ENCODE measurements around the gene TM4SF1. TPM values are rescaled to one million over a fixed set of nuclear protein-coding genes. Genes with fewer than 3 reads are reported as not detected.
A peak's percentile ranks its signal among the peaks of the same experiment; 100 is the strongest.

The TM4SF1 gene
- polyA plus RNA-seq, 1 of the 3 experiments (the other 2 are of a cell fraction): 209 TPM

GRCh38 chr3:149385617-149386298 lies 8.3 kb upstream of the TM4SF1 start (continued):
- TF ChIP-seq NFIC (IDR thresholded peaks at IDR 0.05; ENCODE audit: borderline replicate concordance) (no peak), TEAD4 (IDR thresholded peaks at IDR 0.05; ENCODE audit: borderline replicate concordance, insufficient read depth) (no peak), FOSL2 (IDR thresholded peaks at IDR 0.05; ENCODE audit: borderline replicate concordance, low read depth) (no peak), NRF1 (IDR thresholded peaks at IDR 0.05; ENCODE audit: low read depth, low read length) (no peak), SMC3 (IDR thresholded peaks at IDR 0.05; ENCODE audit: low read depth, low read length) (no peak), JUND (IDR thresholded peaks at IDR 0.05) (no peak), RCOR1 (IDR thresholded peaks at IDR 0.05; ENCODE audit: low read length) (no peak)

GRCh38 chr3:149384911-149385321 lies 7.5 kb upstream of the TM4SF1 start:
- Histone ChIP-seq H3K27me3 (ENCODE audit: insufficient read depth) (no peaks in the 10 kb centered on the region), H3K9ac (no peak overlapping the region), H4K20me1 (ENCODE audit: insufficient read depth) (no peaks in the 10 kb centered on the region), H3K9me3 (no peaks in the 10 kb centered on the region), H2AFZ (ENCODE audit: low read depth) (no peak overlapping the region), H3K4me3 (ENCODE audit: low read depth in 2 of 2, low read length in 1 of 2) (no peak overlapping the region), H3K9me2 (no peaks in the 10 kb centered on the region), H3K4me1 (ENCODE audit: control insufficient read depth in 1 of 2, insufficient read depth in 2 of 2, low read depth in 1 of 2, low read length in 1 of 2) (peaks cover 0 to 26% of the 10 kb centered on the region in 2 experiments; a peak in 3 of 4 replicates), H3K36me3 (replicated peaks in 1 of 2; ENCODE audit: control insufficient read depth in 1 of 2, insufficient read depth in 2 of 2, low read length in 1 of 2) (no peaks in the 10 kb centered on the region), H3F3A (replicated peaks; ENCODE audit: insufficient read depth) (peaks cover 40% of the 10 kb centered on the region), H3K4me2 (no peak overlapping the region), H3K79me2 (ENCODE audit: insufficient read depth) (no peaks in the 10 kb centered on the region), H3K27ac (ENCODE audit: low read depth in 2 of 2, low read length in 1 of 2) (peak overlapping the region in 1 of 2 experiments; percentile 97; a peak in 1 of 4 replicates)
- WGBS (ENCODE audit: low lambda C conversion rate): 86% methylated on average over 6 of the region's 6 CpGs
- ChIA-PET POLR2A (no interaction called here), CTCF (no interaction called here)
- TF ChIP-seq NFIC (IDR thresholded peaks at IDR 0.05; ENCODE audit: borderline replicate concordance) (no peak), RFX5 (IDR thresholded peaks at IDR 0.05; ENCODE audit: low read length) (no peak), TEAD4 (IDR thresholded peaks at IDR 0.05; ENCODE audit: borderline replicate concordance, insufficient read depth) (no peak), RXRA (IDR thresholded peaks at IDR 0.05; ENCODE audit: borderline replicate concordance, low read depth) (no peak), IRF3 (IDR thresholded peaks at IDR 0.05; ENCODE audit: low read depth, low read length) (no peak), NRF1 (IDR thresholded peaks at IDR 0.05; ENCODE audit: low read depth, low read length) (no peak), GABPA (IDR thresholded peaks at IDR 0.05; ENCODE audit: low read depth) (no peak), FOXJ3 (CRISPR knock-in tag; IDR thresholded peaks at IDR 0.05) (no peak), MAX (IDR thresholded peaks at IDR 0.05; ENCODE audit: low read depth) (no peak), YY1 (IDR thresholded peaks at IDR 0.05; ENCODE audit: low read depth) (no peak), FOSL2 (IDR thresholded peaks at IDR 0.05; ENCODE audit: borderline replicate concordance, low read depth) (no peak), MEF2A (IDR thresholded peaks at IDR 0.05; ENCODE audit: borderline replicate concordance, low read depth) (no peak)
- no peak for DNase-seq

GRCh38 chr3:149384167-149384566 lies 6.7 kb upstream of the TM4SF1 start:
- ChIA-PET POLR2A (no interaction called here), CTCF (interaction anchor here (1.2 kb wide), 1 partner anchor 96 kb away, joined by 4 read pairs; no protein-coding TSS in a partner anchor)
- H3K79me2 ChIP-seq (ENCODE audit: insufficient read depth): no peaks in the 10 kb centered on the region
- no peak overlapping the region for H2AFZ ChIP-seq (ENCODE audit: low read depth)
- H4K20me1 ChIP-seq (ENCODE audit: insufficient read depth): no peaks in the 10 kb centered on the region
- no peaks in the 10 kb centered on the region for H3K36me3 ChIP-seq (replicated peaks in 1 of 2; ENCODE audit: control insufficient read depth in 1 of 2, insufficient read depth in 2 of 2, low read length in 1 of 2)
- no peaks in the 10 kb centered on the region for H3K27me3 ChIP-seq (ENCODE audit: insufficient read depth)
- no peak overlapping the region for H3K4me3 ChIP-seq (ENCODE audit: low read depth in 2 of 2, low read length in 1 of 2)
- peaks cover 0 to 26% of the 10 kb centered on the region in 2 experiments; a peak in 3 of 4 replicates for H3K4me1 ChIP-seq (ENCODE audit: control insufficient read depth in 1 of 2, insufficient read depth in 2 of 2, low read depth in 1 of 2, low read length in 1 of 2)
- no peak overlapping the region for H3K4me2 ChIP-seq
- H3K27ac ChIP-seq (ENCODE audit: low read depth in 2 of 2, low read length in 1 of 2): peak overlapping the region in 1 of 2 experiments; percentile 97; a peak in 1 of 4 replicates
- H3K9ac ChIP-seq: no peak overlapping the region
- no peaks in the 10 kb centered on the region for H3K9me2 ChIP-seq
- H3K9me3 ChIP-seq: no peaks in the 10 kb centered on the region
- no peak for TF ChIP-seq TCF12 (IDR thresholded peaks at IDR 0.05)
- peaks cover 40% of the 10 kb centered on the region for H3F3A ChIP-seq (replicated peaks; ENCODE audit: insufficient read depth)
- DNase-seq: no peak
